Stromal cell of bone marrow (primary cell): ENCODE measurements around the gene VWA5B2.

Experiments
- DNase-seq: peaks from one replicate; pipeline ENCODE4 v3.0.0-alpha.2; 2012; ENCODE audit warnings: low read depth

VWA5B2 gene

DNA sequence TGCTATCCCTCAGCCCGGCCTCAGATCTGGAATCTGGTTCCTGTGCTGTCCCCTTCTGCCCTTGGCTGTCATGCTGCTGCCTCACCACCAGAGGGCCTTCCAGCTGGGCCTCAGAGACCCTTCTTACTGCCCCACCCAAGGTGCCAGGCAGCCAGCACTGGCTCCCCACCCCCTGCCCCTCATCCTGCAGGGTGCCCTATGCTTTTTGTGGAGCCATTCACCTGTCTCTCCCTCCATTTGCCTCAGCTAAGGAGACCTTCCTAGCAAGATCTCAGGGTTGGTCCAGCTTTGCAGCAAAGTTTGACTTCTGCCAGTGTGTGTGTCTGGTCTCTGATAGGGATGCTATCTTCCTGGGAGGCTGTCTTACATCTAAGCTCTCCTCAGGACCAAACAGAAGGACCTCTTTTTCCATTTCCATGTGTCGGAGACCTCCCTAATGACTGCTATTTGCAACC is 1.9 kb upstream of the VWA5B2 start:
- DNase-seq: no peak

DNA sequence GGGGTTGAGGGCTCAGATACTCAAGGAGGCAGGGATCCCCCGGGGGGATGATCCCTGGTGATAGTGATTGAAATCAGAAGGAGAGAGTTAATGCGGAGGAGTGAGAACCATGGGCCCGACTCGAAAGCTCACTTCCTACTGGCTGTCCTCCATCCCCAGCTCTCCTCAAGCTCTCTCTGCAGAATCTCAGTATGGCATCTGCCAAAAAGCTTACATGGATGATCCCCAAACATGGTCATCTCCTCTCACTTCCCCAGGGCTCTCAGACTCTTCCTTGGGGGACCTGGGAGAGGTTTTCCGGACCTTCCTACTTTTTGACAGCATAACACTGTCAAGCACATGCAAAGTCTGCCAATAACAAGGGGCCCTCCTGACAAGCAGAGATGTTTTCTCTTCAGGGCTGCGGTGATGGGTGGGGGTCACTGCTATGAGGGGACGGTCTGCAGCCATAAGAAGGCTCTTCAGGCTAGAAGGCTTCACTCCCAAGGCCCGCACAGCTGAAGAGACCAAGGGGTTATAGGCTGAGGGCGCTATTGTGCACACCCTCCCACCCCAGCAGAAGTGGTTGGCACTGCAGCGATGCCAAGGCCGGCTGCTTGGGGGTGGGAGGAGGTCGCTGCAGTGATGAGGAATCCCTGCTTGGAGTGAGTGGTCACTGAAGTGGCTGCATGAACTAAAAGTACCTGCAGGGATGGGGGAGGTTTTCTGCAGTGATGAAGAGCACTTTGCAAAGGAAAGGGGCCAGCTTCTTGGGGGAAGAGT is 828 bp upstream of the VWA5B2 start:
- DNase-seq: no peak

DNA sequence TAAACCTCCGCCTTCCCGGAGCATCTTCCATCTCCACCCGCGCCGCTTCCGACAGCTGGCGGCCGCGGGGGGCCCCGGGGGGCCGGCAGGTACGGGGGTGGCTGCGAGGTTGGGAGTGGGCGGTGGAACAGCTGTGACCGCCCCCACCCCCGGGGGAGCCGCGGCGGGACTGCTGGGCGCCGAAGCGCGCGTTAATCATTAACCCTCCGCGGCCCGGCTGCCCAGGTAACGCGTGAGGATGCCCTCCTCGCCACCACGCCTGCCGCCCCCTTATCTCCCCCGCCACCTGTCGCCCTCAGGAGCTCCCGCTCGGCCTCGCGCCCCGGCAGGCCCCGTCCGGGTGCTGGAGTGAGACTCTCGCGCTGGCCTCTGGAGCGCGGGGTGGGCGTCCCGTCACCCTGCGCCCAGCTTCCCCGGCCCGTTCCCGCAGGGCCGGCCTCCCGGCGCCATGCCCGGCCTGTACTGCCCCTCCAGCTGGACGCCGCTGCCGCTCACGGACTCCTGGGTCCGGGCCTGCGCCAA is 757 bp downstream of the VWA5B2 start:
- DNase-seq: no peak

DNA sequence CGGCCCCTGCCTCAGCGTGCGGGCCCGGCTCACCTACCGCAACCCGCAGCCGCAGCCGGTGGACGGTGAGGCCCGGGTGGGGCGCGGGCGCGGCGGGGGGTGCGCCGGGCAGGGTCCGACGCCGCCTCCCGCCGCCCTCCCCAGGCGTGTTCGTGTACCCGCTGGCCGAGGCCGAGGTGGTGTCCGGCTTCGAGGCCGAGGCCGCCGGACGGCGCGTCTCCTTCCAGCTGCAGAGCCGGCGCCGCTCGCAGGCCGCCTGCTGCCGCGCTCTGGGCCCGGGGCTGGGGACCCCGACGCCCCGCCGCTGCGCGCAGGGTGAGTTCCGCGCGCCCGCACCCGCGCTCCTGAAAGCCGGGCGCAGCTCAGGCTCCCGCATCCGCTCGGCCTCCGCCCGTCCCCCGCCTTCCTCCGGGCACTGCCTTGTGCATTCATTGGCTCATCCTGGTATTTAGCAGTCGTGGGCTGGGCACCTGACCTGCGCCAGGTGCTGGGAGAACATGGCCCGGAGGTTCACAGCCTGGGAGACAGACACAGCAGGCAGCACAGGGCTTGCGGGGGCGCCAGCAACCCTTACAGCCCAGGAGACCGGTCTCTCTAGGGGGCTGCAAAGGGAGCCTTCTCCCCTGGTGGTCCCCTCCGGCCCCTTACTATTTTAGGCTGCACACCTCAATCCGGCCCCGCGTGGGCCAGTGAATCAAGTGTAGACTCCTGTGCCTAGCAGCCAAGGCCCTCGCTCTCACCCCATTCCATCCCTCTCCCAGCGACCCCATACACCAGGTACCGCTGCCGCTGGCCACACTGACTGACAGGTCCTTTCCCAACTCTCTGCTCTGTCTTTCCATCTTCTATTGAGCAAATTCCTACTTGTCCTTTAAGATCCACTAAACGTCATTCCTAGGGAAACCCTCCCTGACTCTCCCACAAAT is 1.5 kb downstream of the VWA5B2 start:
- DNase-seq: no peak

DNA sequence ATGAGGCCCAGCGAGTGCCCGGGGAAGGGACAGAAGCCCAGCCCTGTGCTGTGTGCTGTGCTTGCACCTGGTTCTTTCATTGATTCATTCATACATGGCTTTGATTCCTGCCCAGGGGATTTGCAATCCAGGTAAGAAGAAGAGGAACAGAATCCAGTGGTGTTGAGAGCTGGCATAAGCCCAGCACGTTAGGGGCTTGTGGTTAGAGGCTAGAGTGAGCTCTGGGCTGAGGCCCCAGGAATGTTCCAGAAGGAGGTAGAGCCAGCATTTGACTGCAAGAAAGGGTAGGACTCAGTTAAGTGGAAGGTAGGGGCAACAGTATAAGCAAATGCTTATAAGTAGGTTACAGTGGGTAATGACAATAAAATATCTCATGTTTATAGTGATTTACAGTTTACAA is 2.3 kb downstream of the VWA5B2 start:
- DNase-seq: no peak

DNA sequence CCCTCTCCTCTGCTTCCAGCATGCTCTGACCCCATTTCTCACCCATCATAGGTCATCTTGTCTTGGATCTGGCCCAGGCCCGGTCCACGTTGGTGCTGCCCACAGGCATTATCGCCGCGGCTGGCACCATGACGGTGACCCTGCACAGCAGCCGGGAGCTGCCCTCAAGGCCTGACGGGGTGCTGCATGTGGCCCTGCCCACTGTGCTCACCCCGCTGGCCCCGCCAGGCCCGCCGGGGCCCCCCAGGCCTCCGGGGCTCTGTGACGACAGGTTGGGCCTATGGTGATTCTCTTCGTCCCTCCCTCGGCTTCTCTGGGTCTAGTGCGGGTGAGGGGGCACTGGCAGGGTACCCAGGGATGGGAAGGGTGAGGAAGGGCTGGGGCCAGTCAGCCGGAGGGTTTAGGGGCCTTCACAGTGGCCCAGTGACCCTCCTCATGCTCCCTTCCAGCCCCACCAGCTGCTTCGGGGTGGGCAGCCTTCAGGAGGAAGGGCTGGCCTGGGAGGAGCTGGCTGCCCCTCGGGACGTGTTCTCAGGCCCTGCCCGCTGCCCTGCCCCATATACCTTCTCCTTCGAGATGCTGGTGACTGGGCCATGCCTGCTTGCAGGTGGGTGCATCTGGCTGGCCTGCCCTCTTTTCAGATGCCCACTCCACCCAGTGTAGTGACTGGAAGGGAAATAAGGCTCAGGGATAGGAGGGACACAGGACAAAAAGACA is 3.9 kb downstream of the VWA5B2 start:
- no peak for DNase-seq

DNA sequence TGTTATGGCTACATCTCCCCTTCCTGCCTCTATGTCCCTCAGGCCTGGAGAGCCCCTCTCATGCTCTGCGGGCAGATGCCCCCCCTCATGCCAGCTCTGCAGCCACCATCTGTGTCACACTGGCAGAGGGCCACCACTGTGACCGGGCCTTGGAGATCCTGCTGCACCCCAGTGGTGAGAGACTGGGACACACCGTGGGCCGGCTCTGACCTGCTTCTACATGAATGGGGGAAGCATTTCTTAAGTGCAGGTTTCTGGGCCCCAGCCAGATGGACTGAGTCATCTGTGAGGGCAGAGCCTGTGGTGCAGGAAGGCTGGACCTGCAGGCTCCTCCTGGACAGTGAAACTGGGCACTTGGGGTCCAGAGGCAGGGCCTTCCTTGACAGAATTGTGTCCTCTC is 4.8 kb downstream of the VWA5B2 start:
- DNase-seq: peak; percentile 36

DNA sequence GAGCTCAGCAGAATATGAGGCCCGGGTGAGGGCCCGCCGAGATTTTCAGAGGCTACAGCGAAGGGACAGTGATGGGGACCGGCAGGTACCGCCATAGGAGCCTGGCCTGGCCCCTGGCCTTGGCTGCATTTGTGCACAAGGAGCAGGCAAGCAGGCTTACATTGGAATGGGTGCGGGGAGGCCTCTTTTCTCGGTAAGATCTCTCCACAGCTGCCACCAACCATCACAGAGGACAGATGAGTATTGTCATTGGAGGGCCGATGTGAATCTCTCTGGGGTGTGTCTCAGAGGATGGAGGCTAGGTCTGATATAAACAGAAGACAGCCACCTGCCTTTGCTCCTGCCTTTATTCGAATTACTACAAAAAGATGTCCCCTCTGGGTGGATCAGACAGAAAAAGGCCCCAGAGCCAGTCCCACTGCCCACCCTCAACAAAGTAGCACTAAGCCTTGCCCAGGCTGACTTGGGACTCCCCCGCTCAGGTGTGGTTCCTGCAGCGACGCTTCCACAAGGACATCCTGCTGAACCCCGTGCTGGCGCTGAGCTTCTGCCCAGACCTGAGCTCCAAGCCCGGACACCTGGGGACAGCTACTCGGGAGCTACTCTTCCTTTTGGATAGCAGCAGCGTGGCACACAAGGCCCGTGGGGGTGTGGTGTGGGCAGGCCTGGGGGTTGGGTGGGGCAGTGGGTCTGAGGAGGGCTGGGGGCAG is 5.4 kb downstream of the VWA5B2 start:
- no peak for DNase-seq

DNA sequence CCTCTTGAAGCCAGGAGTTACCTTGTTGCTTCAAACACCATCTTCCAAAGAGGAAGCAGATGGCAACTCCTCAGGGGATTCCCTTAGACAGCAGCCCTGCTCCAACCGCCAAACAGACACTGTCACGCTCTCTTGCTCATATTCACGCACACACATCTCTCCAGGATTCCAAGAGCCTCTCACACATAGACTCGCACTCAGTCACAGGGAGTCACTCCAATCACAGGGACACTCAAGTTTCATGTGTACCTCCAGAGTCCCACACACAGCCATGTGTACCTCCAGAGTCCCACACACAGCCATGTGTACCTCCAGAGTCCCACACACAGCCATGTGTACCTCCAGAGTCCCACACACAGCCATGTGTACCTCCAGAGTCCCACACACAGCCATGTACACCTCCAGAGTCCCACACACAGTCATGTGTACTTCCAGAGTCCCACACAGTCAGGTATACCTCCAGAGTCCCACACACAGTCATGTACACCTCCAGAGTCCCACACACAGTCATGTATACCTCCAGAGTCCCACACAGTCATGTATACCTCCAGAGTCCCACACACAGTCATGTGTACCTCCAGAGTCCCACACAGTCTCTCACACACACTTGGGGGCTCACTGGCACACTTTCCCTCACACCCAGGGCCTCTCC is 6.1 kb downstream of the VWA5B2 start:
- DNase-seq: no peak

DNA sequence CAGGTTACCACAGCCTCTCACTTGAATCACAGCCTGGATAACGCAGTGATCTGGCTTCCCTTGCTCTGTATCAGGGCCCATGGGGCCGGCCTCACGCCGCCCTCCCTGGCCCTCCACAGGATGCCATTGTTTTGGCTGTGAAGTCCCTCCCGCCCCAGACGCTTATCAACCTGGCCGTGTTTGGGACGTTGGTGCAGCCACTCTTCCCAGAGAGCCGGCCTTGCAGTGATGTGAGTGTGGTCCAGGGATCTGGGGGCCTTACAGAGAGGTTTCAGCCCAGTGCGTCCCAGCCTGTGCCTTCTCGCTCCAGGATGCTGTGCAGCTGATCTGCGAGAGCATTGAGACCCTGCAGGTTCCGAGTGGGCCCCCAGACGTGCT is 6.6 kb downstream of the VWA5B2 start:
- no peak for DNase-seq

DNA sequence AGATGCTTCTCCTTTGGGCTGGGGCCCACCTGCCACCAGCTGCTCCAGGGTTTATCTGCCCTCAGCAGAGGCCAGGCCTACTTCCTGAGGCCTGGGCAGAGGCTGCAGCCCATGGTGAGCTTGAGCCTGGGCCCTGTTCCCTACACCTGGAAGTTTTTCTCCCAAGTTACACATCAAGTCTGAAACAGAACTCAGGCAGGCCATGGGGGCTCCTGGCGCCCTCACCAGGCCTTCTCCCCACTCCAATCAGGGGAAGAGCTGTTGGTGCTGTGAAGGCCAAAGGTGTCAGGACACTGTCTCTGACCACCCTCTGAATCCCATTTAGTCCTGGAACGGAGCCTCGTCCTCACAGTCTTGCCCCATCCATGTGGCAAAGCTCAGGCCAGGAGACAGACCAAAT is 7.3 kb downstream of the VWA5B2 start:
- no peak for DNase-seq

DNA sequence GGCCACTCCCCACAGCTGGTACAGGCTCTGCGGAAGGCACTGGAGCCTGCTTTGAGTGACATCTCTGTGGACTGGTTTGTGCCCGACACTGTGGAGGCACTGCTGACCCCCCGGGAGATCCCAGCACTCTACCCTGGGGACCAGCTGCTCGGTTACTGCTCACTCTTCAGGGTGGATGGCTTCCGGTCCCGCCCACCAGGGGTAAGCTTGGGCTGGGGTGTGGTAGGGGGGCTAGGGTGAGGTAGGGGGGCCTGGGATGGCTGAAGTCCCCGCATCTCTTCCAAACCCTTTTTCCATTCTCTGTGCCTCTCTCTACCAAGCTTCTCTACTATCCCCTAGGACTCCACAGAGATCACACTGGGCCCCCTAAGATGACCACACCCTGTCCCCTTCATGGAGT is 7.8 kb downstream of the VWA5B2 start:
- DNase-seq: no peak

DNA sequence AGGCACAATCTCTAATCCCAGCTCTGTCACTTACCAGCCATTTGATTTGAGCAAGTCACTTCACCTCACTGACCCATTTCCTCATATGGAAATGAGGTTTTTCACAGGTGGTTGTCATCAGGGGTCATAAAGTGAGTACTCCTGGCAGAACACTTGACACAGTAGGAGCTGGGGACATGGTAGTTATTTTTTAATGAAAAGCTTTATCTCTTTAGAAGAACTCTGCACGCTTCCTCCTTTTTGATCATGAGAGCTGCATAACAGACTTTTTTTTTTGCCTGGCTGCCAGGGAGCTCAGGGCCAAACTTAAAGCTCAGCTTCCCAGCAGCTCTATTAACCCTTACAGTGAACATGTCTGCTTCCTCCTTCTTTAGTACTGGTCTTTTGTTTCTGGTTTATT is 8.4 kb downstream of the VWA5B2 start:
- no peak for DNase-seq

DNA sequence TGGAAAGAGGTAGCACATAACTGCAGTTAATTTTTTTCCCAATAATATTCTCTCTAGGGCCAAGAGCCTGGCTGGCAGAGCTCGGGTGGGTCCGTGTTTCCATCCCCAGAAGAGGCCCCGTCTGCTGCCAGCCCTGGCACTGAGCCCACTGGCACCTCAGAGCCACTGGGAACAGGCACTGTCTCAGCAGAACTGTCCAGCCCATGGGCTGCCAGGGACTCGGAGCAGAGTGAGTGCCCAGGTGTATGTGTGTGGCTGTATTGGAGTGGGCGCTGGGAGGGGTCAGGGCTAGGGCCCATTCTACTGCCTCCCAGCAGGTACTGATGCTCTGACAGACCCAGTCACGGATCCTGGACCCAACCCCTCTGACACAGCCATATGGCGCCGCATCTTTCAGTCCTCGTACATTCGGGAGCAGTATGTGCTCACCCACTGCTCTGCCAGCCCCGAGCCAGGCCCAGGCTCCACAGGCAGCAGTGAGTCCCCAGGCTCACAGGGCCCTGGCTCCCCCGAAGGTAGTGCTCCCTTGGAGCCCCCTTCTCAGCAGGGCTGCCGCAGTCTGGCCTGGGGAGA is 8.9 kb downstream of the VWA5B2 start:
- no peak for DNase-seq

DNA sequence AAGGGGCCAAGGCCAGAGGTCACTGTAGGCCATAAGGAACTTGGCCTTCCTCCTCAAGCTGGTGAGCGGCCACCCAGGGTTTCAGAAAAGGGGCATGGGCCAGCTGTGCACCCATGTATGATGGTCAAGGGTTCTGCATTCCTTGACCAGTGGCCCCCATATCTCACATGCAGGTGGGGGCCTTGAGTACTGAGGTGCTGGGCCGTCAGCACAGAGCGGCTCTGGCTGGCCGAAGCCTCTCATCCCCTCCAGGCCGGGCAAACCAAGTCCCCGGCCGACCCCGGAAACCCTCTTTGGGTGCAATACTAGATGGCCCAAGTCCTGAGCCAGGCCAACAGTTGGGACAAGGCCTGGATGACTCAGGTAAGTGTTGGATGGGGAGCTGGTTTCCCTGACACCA is 9.8 kb downstream of the VWA5B2 start:
- DNase-seq: no peak

DNA sequence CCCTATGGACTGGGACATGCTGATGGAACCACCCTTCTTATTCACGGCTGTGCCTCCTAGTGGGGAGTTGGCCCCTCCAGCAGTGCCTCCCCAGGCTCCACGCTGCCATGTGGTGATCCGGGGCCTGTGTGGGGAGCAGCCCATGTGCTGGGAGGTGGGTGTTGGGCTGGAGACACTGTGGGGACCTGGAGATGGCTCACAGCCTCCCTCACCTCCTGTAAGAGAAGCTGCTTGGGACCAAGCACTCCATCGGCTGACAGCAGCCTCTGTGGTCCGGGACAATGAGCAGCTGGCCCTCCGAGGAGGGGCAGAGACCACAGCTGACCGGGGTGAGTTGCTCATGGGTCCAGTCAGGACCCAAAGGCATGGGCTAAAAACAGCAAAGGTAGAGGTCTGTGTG is 10.3 kb downstream of the VWA5B2 start:
- no peak for DNase-seq

DNA sequence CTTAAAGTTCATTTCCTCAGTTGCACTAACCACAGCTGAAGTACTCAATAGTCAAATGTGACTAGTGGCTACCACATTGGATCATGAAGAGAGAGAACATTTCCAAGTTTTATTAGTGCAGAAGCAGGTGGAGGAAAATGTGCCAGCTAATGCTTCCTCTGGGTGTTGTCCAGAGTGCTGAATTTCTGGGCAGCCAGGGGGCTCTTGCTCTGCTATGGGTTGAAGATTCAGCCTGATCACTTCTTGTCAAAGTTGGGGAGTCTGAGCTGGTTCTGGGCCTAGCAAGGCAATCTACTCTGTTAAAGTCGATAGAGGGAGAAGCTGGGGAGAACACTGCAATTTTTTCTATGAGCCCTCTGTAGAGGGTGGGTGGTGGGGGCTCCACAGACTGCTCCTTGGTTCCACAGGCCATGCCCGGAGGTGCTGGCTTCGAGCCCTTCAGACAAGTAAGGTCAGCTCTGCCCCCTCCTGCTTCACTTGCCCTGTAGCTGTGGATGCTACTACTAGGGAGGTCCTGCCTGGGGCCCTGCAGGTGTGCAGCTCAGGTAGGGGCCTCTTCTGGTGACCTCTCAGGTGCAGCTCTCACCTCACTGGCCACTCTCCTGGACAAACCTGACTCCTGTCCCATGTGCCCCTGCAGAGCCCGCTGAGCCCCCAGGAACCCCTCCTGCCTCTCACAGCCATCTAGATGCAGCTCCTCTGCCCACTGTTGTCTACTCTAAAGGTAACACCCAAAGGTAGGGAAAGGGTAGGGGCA is 11.2 kb downstream of the VWA5B2 start:
- DNase-seq: no peak

DNA sequence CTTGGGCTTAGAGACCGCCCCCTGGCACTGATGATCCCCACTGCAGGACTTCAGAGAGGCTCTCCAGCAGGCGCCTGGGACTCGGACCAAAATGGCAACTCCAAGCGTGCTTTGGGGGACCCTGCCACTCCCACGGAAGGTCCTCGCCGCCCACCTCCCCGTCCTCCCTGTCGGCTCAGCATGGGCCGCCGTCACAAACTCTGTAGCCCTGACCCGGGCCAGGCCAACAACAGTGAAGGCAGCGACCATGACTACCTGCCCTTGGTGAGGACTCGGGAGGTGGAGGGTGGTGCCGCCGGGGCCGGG is 11.7 kb downstream of the VWA5B2 start:
- DNase-seq: no peak

DNA sequence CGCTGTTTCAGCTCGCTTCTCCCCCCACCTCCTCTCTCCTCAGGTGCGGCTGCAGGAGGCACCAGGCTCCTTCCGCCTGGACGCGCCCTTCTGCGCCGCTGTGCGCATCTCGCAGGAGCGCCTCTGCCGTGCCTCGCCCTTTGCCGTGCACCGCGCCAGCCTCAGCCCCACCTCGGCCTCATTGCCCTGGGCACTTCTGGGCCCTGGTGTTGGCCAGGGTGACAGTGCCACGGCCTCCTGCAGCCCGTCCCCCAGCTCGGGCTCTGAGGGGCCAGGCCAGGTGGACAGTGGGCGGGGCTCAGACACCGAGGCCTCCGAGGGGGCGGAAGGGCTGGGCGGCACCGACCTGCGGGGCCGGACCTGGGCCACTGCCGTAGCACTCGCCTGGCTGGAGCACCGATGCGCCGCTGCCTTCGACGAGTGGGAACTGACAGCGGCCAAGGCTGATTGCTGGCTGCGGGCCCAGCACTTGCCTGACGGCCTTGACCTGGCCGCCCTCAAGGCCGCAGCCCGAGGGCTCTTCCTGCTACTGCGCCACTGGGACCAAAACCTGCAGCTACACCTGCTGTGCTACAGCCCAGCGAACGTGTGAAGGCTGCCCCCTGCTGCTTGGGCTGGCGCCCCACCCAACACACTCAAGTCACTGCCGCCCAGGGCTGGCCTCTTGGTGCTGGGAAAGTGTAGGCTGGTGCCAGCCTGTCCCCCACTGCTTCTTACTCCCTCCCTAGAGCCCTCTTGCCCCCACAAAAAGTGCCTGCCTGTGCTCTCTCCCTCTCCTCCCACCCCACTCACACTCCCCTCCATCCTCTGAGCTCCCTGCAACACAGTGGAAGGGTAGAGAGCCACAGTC is 12.3 kb downstream of the VWA5B2 start:
- no peak for DNase-seq
